ENCODE results near the gene EPB41L2.

DNA sequence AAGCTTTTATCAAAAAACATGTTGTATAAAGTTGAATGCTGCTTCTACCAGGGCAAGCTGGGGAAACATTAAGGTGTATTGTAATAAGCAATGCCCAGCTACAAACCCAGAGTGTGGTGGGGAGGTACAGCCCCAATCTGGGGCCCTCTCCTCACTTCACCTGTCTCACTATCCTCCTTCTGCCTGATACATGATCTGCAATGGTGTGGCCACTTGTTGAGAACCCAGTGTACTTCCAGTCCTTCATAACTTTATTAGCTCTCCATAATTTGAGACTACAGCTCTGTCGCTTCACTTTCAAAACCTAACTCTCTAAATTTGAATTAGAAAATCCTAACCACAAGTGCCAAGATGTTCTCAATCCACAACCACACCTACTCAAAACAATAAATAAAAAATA, 84.9 kb downstream of the EPB41L2 start:
- TF ChIP-seq, protein P1, sequence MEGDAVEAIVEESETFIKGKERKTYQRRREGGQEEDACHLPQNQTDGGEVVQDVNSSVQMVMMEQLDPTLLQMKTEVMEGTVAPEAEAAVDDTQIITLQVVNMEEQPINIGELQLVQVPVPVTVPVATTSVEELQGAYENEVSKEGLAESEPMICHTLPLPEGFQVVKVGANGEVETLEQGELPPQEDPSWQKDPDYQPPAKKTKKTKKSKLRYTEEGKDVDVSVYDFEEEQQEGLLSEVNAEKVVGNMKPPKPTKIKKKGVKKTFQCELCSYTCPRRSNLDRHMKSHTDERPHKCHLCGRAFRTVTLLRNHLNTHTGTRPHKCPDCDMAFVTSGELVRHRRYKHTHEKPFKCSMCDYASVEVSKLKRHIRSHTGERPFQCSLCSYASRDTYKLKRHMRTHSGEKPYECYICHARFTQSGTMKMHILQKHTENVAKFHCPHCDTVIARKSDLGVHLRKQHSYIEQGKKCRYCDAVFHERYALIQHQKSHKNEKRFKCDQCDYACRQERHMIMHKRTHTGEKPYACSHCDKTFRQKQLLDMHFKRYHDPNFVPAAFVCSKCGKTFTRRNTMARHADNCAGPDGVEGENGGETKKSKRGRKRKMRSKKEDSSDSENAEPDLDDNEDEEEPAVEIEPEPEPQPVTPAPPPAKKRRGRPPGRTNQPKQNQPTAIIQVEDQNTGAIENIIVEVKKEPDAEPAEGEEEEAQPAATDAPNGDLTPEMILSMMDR (IDR thresholded peaks at IDR 0.05) = no peak
- TF ChIP-seq CREB1 (CRISPR knock-in tag; IDR thresholded peaks at IDR 0.05) (no peak), NR1H2 (CRISPR knock-in tag; IDR thresholded peaks at IDR 0.05) (no peak), NR3C1 (CRISPR knock-in tag; conservative IDR thresholded peaks at IDR 0.05; ENCODE audit: low read depth) (no peak), ZNF138 (CRISPR knock-in tag; conservative IDR thresholded peaks at IDR 0.05) (no peak), TCF7 (CRISPR knock-in tag; IDR thresholded peaks at IDR 0.05; ENCODE audit: low read depth) (no peak)
- TF ChIP-seq, protein P2, sequence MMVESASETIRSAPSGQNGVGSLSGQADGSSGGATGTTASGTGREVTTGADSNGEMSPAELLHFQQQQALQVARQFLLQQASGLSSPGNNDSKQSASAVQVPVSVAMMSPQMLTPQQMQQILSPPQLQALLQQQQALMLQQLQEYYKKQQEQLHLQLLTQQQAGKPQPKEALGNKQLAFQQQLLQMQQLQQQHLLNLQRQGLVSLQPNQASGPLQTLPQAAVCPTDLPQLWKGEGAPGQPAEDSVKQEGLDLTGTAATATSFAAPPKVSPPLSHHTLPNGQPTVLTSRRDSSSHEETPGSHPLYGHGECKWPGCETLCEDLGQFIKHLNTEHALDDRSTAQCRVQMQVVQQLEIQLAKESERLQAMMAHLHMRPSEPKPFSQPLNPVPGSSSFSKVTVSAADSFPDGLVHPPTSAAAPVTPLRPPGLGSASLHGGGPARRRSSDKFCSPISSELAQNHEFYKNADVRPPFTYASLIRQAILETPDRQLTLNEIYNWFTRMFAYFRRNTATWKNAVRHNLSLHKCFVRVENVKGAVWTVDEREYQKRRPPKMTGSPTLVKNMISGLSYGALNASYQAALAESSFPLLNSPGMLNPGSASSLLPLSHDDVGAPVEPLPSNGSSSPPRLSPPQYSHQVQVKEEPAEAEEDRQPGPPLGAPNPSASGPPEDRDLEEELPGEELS (CRISPR knock-in tag; IDR thresholded peaks at IDR 0.05) = no peak
